GM19468 (cell line): Measurements from ENCODE around the gene CSTB.

ENCODE experiments used
- ATAC-seq: cut with Tn5 transposase; IDR thresholded peaks from one replicate; pipeline ENCODE4 v1.9.1; 2021; ENCODE audit warnings: mild to moderate bottlenecking, moderate library complexity, moderate number of reproducible peaks; ENCODE audit not compliant: unreplicated experiment; ENCODE audit errors: extremely low read depth

Gene CSTB

DNA sequence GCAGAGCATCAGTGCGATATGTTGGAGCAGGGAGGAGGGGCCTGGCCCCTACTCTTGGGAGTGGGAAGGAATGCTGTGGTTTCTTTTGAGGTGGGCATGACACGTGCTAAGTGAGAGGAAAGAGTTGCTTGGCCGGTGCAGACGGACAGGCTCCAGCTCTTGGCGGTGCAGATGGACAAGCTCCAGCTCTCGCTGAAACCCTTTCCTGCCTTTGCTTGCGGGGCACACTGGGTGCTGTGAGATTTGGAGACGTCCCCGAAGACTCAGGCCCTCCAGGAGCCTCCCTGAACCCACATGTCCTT lies 41.2 kb downstream of the CSTB start:
- no peak for ATAC-seq

DNA sequence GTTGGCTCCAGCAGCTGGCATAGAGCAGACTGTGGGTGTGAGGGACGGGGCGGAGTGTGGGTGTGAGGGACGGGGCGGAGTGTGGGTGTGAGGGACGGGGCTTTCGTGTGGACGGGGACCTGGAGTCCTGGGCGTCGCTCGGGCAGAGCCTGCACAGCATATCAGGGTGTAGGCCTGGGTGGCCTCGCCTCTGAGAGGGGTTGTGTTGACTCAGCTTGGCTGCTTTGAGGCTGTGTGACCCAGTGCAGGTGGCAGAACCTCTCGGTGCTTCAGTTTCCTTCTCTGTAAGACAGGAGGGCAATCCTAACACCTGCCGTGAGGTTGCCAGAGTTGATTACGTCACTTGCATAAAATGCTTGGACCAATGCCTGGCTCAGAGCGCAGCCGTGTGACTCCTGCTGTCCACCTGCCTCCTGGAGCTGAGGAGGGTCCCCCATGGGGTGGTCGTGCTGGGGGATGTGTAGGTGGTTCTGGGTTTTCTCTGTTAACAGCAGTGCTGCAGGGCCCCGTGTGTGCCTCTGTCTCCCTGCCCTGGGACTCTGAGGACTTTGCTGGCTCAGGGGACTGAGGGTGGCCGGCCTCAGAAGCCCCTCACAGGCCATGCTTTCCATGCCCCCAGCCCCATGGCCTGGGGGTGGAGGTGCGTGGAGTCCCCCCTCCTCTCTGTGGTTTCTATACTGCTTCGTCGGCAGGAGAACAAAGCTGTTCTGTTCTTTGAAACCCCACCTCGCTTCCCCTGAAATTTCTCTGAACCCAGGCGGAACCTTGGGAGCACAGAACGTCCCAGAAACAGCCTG lies 41.8 kb downstream of the CSTB start:
- no peak for ATAC-seq

DNA sequence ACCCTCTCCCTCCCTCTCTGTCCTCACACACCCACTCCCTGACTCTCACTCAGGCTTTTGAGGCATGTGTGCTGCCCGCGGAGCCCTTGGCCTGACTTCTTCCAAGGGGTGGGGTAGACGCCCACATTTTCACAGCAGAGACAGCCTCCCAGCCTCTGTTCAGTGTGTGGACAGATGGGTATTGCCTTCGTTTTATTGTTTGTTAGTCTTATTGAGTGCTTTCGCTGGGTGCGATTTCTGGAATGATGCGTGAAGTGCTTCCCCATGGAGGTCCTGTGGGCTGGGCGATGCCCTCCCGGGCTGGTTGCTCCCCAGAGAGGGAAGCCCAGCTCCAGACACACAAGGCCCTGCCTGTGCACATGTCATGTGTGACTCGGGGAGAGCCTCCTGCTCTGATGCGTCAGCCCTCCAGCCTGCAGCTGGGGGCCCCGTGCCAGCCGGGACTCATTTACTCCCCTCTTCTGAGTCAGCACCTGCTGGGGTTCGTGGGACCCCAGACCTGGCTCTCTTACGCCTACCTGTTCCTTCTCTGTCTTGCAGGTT lies 42.5 kb downstream of the CSTB start:
- ATAC-seq = no peak

DNA sequence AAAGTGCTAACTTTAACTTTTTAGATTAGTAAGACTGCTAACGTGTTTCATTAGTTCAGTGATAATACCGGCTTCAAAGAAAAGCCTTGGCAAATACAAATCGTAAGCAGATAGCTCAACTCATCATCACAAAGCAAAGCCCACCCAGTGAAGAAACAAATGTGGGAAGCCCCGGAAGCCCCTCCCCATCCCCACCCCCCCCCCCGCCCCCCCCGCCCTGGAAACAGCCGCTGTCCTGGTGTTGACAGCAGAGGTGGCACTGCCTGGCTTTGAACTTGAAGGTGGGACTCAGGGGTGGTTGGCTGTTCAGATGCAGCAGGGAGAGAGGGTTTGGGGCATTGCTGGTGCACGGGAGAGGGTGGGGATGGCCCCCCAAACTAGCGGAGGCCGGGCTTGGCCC lies 43.0 kb downstream of the CSTB start:
- ATAC-seq = no peak

DNA sequence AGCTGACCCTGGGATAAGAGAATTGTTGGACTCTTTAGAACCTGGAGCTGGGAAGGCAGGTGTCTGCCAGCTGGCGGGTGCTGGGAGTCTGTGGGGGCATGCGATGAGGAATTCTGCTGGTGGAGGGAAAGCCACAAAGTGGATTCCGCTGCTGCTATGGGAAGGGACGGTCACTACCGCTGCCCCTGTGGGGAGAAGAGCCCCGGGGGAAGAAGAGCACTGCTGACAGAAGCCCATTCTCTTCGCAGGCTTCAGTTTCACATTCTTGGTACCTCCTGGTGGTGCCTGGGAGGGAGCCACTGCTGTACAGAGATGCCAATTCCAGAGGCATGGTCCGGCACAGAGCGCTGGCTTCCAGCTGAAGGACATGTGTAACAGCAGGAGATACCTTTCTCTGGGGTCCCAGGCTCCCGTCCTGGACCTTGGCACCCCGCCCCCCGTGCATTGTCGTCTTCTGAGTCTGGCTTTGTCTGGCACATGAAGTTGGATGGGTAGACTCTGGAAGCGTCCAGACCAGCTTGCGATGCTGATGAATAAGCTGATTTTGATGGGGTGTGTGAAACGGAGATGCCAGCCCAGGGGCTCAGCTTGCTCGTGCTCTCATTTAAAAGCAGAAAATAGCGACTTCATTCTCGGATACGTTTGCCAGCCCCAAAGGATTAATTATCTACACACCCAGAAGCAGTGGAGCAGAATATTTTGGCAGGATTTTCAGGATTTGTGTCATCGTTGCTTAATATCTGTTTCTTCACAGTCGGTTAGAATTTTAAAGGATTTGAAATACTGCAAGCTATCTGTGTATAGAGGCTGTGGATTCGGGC lies 44.0 kb downstream of the CSTB start:
- ATAC-seq = no peak

DNA sequence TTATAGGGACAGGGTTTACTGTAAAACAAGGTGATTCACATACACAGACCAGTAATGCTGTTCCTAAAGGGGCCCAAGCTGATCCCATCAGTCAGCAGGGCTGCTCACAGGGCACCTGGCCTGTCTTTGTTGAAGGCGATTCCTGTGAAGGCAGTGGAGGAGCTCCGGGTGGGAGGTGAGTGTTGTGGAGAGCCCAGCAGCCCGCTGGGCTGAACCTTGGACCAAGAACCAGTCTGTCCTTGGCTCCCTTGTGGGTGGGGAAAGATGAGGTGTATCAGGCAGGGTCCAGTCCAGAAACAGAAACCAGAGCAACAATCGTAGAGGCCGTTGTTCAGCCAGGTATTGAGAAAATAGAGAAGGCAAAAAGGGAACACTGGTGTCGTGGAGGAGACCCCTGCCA lies 44.6 kb downstream of the CSTB start:
- ATAC-seq = no peak

DNA sequence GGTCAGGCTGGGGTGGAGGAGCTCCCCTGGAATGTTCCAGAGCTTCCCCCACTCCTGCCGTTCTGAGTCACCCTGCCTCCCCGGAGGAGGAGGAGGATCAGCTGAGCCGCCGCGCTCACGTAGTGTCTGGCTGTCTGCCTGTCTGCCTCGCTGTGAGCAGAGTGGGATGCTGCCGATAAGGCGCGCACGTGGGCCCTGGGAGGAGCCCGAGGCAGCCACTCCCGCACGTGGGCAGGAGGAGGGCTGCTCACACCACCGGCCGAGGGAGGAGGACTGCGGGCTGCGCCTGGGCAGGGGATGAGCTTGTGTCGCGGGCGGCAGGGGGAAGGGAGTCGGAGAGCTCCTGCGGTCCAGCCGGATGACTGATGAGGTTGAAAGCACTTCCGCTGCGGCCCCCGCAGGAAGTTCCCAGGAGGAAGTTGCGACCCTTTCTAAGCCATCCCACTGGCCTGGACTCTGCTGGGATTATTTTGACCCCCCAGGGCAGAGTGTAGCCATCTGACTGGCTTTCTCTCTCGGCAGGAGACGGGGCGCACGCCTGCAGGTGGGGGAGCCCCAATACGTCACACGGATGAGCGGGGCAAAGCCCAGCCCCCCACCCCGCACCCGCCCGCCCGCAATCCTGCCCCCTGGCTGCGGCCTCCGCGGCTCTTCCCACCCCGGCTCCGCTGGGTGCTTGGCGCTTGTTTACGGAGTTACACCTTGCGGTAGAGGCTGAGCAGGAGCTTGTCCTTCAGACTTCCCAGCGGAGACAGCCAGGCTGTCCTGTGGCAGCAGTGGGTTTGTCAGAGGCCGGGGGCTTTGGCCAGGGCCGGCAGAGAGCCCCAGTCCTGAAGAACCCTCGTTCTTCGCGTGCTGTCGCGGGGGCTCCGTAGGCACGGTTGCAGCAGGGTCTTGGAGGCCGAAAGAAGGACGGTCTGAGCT lies 47.4 kb downstream of the CSTB start:
- peak; percentile 30 for ATAC-seq

DNA sequence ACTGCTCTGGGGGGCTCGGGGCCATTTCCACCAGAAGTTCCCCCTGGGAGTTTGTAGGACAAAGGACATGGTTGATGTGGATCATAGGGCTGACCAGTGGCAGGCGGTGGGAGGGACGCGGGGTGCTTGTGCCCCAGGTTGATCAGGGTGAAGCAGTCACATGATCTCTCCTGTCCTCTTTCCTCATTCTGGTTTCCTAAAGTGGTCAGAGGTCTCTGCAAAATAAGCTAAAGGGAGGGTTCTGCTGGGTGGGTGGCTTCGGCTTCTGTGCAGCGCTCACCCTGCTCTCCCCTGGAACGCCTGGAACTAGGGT lies 48.0 kb downstream of the CSTB start:
- no peak for ATAC-seq

DNA sequence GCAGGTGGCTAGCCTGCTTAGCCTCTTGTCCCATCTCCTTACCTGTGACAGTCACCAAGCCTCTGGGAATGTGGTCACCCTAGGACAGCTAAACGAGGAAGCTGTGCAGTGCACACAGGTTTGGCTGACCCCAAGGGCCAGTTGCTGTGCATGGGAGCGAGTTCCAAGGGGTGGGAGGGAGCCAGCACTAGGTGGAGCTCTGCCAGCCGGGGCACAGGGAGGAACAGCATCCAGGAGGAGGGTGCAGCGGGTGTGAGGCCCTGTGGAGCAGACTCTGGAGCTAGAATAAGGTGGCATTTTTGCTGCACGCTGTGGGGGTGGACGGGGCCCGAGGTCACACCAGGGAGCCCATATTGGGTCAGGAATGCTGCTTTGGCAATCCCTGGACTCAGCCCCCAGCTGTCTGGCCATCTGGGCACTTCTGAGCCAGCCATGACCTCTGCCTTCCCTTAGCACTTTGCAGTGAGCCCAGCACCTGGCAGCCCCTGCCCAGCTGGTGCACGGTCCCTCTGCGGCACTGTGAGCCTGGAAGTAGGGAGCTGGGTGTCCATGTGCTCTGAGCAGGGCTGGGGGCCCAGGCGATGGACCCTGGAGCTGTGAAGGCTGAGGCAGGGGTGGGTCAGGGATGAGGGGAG lies 48.5 kb downstream of the CSTB start:
- no peak for ATAC-seq

DNA sequence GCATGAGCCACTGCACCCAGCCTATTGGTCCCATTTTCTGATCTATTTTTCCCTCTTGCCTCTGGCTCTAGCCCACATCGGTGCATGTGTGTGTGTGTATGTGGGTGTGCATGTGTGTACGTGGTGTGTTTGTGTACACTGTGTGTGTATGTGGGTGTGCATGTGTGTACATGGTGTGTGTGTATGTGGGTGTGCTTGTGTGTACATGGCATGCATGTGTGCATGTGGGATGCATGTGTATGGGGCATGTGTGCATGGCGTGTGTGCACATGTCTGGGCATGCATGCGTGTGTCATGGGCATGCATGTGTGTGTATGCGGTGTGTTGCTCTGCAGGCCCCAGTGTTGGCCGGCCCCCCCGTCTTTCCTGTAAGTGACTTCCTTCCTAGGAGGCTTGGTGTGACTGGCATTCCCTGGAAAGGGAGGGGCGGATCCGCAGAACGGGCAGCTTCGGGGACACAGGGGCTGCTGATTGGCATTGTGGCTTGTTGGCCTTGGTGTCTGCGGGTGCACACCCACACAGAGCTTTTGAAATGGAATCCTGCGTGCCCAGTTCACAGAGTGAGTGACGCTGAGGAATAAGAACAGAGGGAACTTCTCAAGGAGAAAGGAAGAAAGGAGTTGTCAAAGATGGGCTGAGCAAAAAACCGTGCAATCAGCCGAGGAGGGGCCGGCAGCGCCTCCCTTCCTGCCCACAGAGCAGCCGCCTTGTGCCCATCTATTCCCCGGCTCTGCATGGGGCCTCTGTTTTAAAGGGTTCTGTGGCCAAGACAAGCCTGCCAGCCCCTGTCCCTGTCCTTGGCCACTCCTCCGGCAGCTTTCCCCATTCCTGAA lies 49.2 kb downstream of the CSTB start:
- ATAC-seq = no peak
